K562 (cell line): ENCODE measurements around the gene FMNL2. TPM values are rescaled to one million over a fixed set of nuclear protein-coding genes. Genes with fewer than 3 reads are reported as not detected.

Experiments
- CBX8 ChIP-seq: fragments of 200-600 bp; sonication (generic); IDR thresholded peaks from 2 replicates; pipeline ENCODE4 v1.6.1; 2012; ENCODE audit warnings: borderline replicate concordance, mixed run types, low read depth, mild to moderate bottlenecking, moderate library complexity, mixed read lengths, low read length, control low read depth, inconsistent platforms; ENCODE audit not compliant: poor library complexity, severe bottlenecking; ENCODE audit errors: extremely low read depth
- NFIX ChIP-seq: fragments of 250-450 bp; sonication (Bioruptor Pico); IDR thresholded peaks from 2 replicates; pipeline ENCODE4 v1.4.0; 2020; ENCODE audit warnings: low read depth, mild to moderate bottlenecking, moderate library complexity
- PCBP2 ChIP-seq: fragments of 200-400 bp; formaldehyde crosslinking; IDR thresholded peaks from 2 replicates; pipeline ENCODE4 v1.6.1; 2018; ENCODE audit warnings: low read length, low read depth, mild to moderate bottlenecking, moderate library complexity; ENCODE audit not compliant: poor library complexity, severe bottlenecking
- POLR2A ChIP-seq: fragments of 450-650 bp; conservative IDR thresholded peaks from 2 replicates; pipeline ENCODE4 v1.6.1; 2016
- RBM14 ChIP-seq: fragments of 200-400 bp; formaldehyde crosslinking; IDR thresholded peaks from 2 replicates; pipeline ENCODE4 v1.6.1; 2018; ENCODE audit warnings: low read depth, mild to moderate bottlenecking, low read length, moderate library complexity, borderline replicate concordance; ENCODE audit not compliant: insufficient read depth
- SUPT5H ChIP-seq: fragments of 450-650 bp; IDR thresholded peaks from 2 replicates; pipeline ENCODE4 v1.6.1; 2016
- XRCC5 ChIP-seq: fragments of 200-400 bp; formaldehyde crosslinking; IDR thresholded peaks from 2 replicates; pipeline ENCODE4 v1.6.1; 2017; ENCODE audit warnings: low read depth, mild to moderate bottlenecking, low read length
- ZNF143 ChIP-seq: sonication (generic); formaldehyde crosslinking; IDR thresholded peaks from 2 replicates; pipeline ENCODE4 v1.9.0; 2022; ENCODE audit warnings: mild to moderate bottlenecking, missing genetic modification reagents
- ZNF197 ChIP-seq: fragments of 200-800 bp; sonication (Bioruptor generic); IDR thresholded peaks from 2 replicates; pipeline ENCODE4 v1.6.1; 2016; ENCODE audit warnings: low read depth, missing genetic modification characterization, missing compliant biosample characterization
- ZNF217 ChIP-seq: sonication (generic); formaldehyde crosslinking; IDR thresholded peaks from 2 replicates; pipeline ENCODE4 v1.8.0; 2022; ENCODE audit warnings: mild to moderate bottlenecking, missing genetic modification reagents
- ZNF263 ChIP-seq: sonication (generic); formaldehyde crosslinking; IDR thresholded peaks from 2 replicates; pipeline ENCODE4 v1.8.0; 2022; ENCODE audit warnings: mild to moderate bottlenecking, missing genetic modification reagents, borderline replicate concordance
- ZNF589 ChIP-seq: fragments of 200-800 bp; sonication (Bioruptor generic); IDR thresholded peaks from 2 replicates; pipeline ENCODE4 v1.6.1; 2016; ENCODE audit warnings: low read depth, missing genetic modification characterization, missing compliant biosample characterization
- polyA plus RNA-seq, 8 experiments: library from polyadenylated mRNA; depleted of rRNA in 4 of 8; stranded (reverse) in 5 of 8; unstranded in 3 of 8; fragments of >200 nt; fragmentation: Nextera tagmentation in 2 of 8; fragmentation: Illumina TruSeq in 1 of 8; extraction: Ambion mirVana in 2 of 8; extraction: Trizol in 1 of 8; gene quantifications; 2 replicates each; pipeline versions ENCODE4 v1.2.1 to v1.2.3, GENCODE V29; 2011 to 2014; ENCODE audit warnings: inconsistent platforms in 1 of 8, missing spikeins in 1 of 8
- total RNA-seq, 7 experiments: library from RNA; depleted of rRNA in 6 of 7; stranded (reverse); fragments of >200 nt in 6 of 7; fragmentation: Illumina TruSeq in 2 of 7; extraction: Trizol in 2 of 7; gene quantifications; 2 replicates each; pipeline versions ENCODE4 v1.2.1 to v1.2.3, GENCODE V29; 2011 to 2021; ENCODE audit warnings: low replicate concordance in 1 of 7
- TF ChIP-seq, protein P1 (sequence below): fragments of 450-650 bp; IDR thresholded peaks from 2 replicates; pipeline ENCODE4 v1.6.1; 2016; ENCODE audit warnings: mild to moderate bottlenecking, moderate library complexity
- TF ChIP-seq, protein P2 (sequence below), 2 experiments: fragments of 450-650 bp in 1 of 2; sonication (generic) in 1 of 2; formaldehyde crosslinking in 1 of 2; IDR thresholded peaks in 1 of 2; conservative IDR thresholded peaks in 1 of 2; 2 replicates each; pipeline versions ENCODE4 v1.6.1 to v1.8.1; 2016 to 2023; ENCODE audit warnings: mild to moderate bottlenecking in 2 of 2, moderate library complexity in 2 of 2, inconsistent platforms in 1 of 2, missing genetic modification reagents in 1 of 2

Gene FMNL2
- total and polyA plus RNA-seq, 9 of the 15 experiments (the other 6 are each of a cell fraction or from before 2014, with no cell fraction given) = 0.15 to 0.49 (median 0.24) TPM; not detected in 1

DNA sequence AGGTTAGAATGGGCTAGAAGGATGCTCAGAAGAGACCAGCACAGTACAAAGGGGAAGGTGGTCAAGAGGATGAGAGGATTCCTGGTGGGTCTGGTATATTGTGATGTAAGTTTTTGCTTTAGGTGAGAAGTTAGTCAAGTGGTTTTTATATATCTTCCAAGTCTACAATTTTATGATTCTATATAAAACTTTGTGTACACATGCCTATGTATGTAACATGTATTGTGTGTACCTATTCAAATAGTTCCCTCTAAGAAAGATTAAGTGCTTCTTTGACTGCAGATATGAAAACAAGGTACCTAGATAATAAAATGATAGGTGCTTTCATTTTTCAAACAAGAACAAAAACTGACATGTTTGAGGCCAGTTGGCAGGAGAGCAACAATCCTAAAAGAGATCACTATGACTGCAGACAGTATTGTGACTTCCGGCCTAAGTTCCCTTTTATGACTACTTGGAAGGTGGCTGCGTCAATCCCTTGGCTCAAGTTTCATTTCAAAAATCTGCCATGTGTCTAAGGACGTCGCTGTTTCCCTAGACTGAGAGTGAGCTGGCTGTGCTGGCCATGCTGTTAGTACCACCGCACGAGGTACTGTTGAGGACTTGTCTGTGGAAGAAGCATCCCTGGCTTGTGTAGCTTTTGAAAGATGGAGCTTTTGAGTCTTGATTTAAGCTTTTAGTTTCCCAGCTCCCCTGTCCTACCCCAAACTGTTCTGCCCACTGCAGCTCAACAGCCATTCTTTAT lies 259.2 kb downstream of the FMNL2 start (continued):
- TF ChIP-seq, protein P1, sequence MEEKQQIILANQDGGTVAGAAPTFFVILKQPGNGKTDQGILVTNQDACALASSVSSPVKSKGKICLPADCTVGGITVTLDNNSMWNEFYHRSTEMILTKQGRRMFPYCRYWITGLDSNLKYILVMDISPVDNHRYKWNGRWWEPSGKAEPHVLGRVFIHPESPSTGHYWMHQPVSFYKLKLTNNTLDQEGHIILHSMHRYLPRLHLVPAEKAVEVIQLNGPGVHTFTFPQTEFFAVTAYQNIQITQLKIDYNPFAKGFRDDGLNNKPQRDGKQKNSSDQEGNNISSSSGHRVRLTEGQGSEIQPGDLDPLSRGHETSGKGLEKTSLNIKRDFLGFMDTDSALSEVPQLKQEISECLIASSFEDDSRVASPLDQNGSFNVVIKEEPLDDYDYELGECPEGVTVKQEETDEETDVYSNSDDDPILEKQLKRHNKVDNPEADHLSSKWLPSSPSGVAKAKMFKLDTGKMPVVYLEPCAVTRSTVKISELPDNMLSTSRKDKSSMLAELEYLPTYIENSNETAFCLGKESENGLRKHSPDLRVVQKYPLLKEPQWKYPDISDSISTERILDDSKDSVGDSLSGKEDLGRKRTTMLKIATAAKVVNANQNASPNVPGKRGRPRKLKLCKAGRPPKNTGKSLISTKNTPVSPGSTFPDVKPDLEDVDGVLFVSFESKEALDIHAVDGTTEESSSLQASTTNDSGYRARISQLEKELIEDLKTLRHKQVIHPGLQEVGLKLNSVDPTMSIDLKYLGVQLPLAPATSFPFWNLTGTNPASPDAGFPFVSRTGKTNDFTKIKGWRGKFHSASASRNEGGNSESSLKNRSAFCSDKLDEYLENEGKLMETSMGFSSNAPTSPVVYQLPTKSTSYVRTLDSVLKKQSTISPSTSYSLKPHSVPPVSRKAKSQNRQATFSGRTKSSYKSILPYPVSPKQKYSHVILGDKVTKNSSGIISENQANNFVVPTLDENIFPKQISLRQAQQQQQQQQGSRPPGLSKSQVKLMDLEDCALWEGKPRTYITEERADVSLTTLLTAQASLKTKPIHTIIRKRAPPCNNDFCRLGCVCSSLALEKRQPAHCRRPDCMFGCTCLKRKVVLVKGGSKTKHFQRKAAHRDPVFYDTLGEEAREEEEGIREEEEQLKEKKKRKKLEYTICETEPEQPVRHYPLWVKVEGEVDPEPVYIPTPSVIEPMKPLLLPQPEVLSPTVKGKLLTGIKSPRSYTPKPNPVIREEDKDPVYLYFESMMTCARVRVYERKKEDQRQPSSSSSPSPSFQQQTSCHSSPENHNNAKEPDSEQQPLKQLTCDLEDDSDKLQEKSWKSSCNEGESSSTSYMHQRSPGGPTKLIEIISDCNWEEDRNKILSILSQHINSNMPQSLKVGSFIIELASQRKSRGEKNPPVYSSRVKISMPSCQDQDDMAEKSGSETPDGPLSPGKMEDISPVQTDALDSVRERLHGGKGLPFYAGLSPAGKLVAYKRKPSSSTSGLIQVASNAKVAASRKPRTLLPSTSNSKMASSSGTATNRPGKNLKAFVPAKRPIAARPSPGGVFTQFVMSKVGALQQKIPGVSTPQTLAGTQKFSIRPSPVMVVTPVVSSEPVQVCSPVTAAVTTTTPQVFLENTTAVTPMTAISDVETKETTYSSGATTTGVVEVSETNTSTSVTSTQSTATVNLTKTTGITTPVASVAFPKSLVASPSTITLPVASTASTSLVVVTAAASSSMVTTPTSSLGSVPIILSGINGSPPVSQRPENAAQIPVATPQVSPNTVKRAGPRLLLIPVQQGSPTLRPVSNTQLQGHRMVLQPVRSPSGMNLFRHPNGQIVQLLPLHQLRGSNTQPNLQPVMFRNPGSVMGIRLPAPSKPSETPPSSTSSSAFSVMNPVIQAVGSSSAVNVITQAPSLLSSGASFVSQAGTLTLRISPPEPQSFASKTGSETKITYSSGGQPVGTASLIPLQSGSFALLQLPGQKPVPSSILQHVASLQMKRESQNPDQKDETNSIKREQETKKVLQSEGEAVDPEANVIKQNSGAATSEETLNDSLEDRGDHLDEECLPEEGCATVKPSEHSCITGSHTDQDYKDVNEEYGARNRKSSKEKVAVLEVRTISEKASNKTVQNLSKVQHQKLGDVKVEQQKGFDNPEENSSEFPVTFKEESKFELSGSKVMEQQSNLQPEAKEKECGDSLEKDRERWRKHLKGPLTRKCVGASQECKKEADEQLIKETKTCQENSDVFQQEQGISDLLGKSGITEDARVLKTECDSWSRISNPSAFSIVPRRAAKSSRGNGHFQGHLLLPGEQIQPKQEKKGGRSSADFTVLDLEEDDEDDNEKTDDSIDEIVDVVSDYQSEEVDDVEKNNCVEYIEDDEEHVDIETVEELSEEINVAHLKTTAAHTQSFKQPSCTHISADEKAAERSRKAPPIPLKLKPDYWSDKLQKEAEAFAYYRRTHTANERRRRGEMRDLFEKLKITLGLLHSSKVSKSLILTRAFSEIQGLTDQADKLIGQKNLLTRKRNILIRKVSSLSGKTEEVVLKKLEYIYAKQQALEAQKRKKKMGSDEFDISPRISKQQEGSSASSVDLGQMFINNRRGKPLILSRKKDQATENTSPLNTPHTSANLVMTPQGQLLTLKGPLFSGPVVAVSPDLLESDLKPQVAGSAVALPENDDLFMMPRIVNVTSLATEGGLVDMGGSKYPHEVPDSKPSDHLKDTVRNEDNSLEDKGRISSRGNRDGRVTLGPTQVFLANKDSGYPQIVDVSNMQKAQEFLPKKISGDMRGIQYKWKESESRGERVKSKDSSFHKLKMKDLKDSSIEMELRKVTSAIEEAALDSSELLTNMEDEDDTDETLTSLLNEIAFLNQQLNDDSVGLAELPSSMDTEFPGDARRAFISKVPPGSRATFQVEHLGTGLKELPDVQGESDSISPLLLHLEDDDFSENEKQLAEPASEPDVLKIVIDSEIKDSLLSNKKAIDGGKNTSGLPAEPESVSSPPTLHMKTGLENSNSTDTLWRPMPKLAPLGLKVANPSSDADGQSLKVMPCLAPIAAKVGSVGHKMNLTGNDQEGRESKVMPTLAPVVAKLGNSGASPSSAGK = peak; percentile 92
- no peak for TF ChIP-seq ZNF143 (CRISPR knock-in tag)
- TF ChIP-seq, protein P2, sequence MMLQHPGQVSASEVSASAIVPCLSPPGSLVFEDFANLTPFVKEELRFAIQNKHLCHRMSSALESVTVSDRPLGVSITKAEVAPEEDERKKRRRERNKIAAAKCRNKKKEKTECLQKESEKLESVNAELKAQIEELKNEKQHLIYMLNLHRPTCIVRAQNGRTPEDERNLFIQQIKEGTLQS (IDR thresholded peaks at IDR 0.05) = no peak
- TF ChIP-seq, protein P2 (CRISPR knock-in tag; conservative IDR thresholded peaks at IDR 0.05) = no peak
- no peak for TF ChIP-seq XRCC5
- no peak for TF ChIP-seq PCBP2
- TF ChIP-seq SUPT5H = no peak
- no peak for TF ChIP-seq ZNF217 (CRISPR knock-in tag)
- TF ChIP-seq ZNF197 = no peak
- no peak for TF ChIP-seq POLR2A
- no peak for TF ChIP-seq ZNF263 (CRISPR knock-in tag)
- TF ChIP-seq ZNF589 (CRISPR knock-in tag) = peak; percentile 65; the same call in 1 of the 2 replicates
- no peak for TF ChIP-seq RBM14
- TF ChIP-seq NFIX (CRISPR knock-in tag) = no peak
- no peak for TF ChIP-seq CBX8
